HepG2 (cell line): ENCODE data around the gene ZFHX3. TPM values are rescaled to one million over a fixed set of nuclear protein-coding genes. Genes with fewer than 3 reads are reported as not detected.
A peak's percentile ranks its signal among the peaks of the same experiment; 100 is the strongest.

Source experiments
- ARNTL ChIP-seq: sonication (generic); formaldehyde crosslinking; IDR thresholded peaks from 2 replicates; pipeline ENCODE4 v1.4.0; 2020; ENCODE audit warnings: mild to moderate bottlenecking, missing genetic modification reagents
- ATM ChIP-seq: fragments of 450-650 bp; IDR thresholded peaks from 2 replicates; pipeline ENCODE4 v1.7.1; 2017; ENCODE audit warnings: mild to moderate bottlenecking, borderline replicate concordance
- BHLHE40 ChIP-seq: IDR thresholded peaks from 2 replicates; pipeline ENCODE4 v1.6.1; 2011; ENCODE audit warnings: low read length, improper control_type of control experiment
- DR1 ChIP-seq: sonication (generic); formaldehyde crosslinking; IDR thresholded peaks from 2 replicates; pipeline ENCODE4 v1.8.0; 2021; ENCODE audit warnings: mild to moderate bottlenecking, missing genetic modification reagents, inconsistent platforms
- KAT2B ChIP-seq: fragments of 150-350 bp; IDR thresholded peaks from 2 replicates; pipeline ENCODE4 v1.6.1; 2014; ENCODE audit warnings: low read depth, low read length, borderline replicate concordance
- LCORL ChIP-seq, 2 experiments: fragments of 450-650 bp in 1 of 2; sonication (generic) in 1 of 2; formaldehyde crosslinking in 1 of 2; IDR thresholded peaks; 2 replicates each; pipeline versions ENCODE4 v1.5.0 to v1.6.1; 2017 to 2020; ENCODE audit warnings: antibody characterized with exemption in 1 of 2, missing genetic modification reagents in 1 of 2
- MAFK ChIP-seq, 2 experiments: IDR thresholded peaks in 1 of 2; conservative IDR thresholded peaks in 1 of 2; 2 replicates each; pipeline ENCODE4 v1.6.1; 2011; ENCODE audit warnings: improper control_type of control experiment in 2 of 2, low read length in 2 of 2
- NFATC3 ChIP-seq: sonication (generic); formaldehyde crosslinking; IDR thresholded peaks from 2 replicates; pipeline ENCODE4 v1.5.1; 2020; ENCODE audit warnings: mild to moderate bottlenecking, missing genetic modification reagents
- REST ChIP-seq, 2 experiments: IDR thresholded peaks; 2 replicates each; pipeline ENCODE4 v1.6.1; 2011 to 2012; ENCODE audit warnings: low read length in 2 of 2, borderline replicate concordance in 1 of 2, low read depth in 1 of 2, mild to moderate bottlenecking in 1 of 2, moderate library complexity in 1 of 2
- TMF1 ChIP-seq: sonication (generic); formaldehyde crosslinking; IDR thresholded peaks from 2 replicates; pipeline ENCODE4 v1.8.1; 2022; ENCODE audit warnings: low read depth, missing genetic modification reagents
- ZNF142 ChIP-seq: sonication (generic); formaldehyde crosslinking; IDR thresholded peaks from 2 replicates; pipeline ENCODE4 v1.4.0; 2020; ENCODE audit warnings: missing genetic modification reagents
- ZNF256 ChIP-seq: sonication (generic); formaldehyde crosslinking; conservative IDR thresholded peaks from 2 replicates; pipeline ENCODE4 v1.4.0; 2020; ENCODE audit warnings: missing genetic modification reagents
- ZNF337 ChIP-seq: sonication (generic); formaldehyde crosslinking; IDR thresholded peaks from 2 replicates; pipeline ENCODE4 v1.5.1; 2020; ENCODE audit warnings: missing genetic modification reagents, low read depth, mild to moderate bottlenecking, borderline replicate concordance
- ZNF33A ChIP-seq: sonication (generic); formaldehyde crosslinking; IDR thresholded peaks from 2 replicates; pipeline ENCODE4 v1.5.1; 2020; ENCODE audit warnings: missing genetic modification reagents, mild to moderate bottlenecking, moderate library complexity, borderline replicate concordance
- ZNF724P ChIP-seq: sonication (generic); formaldehyde crosslinking; IDR thresholded peaks from 2 replicates; pipeline ENCODE4 v1.8.0; 2022; ENCODE audit warnings: missing genetic modification reagents, borderline replicate concordance
- polyA plus RNA-seq, 8 experiments: library from polyadenylated mRNA; depleted of rRNA in 3 of 8; stranded (reverse) in 7 of 8; unstranded in 1 of 8; fragments of >200 nt; fragmentation: Illumina TruSeq in 4 of 8; extraction: Trizol in 4 of 8; gene quantifications; 2 replicates each; pipeline versions ENCODE4 v1.2.1 to v1.2.3, GENCODE V29; 2011 to 2016; ENCODE audit warnings: low read depth in 4 of 8, missing spikeins in 1 of 8, mixed read lengths in 1 of 8; ENCODE audit not compliant: insufficient read depth in 1 of 8
- total RNA-seq, 5 experiments: library from RNA; depleted of rRNA; stranded (reverse); fragments of >200 nt; fragmentation: Illumina TruSeq; extraction: Trizol; gene quantifications; 2 replicates each; pipeline ENCODE4 v1.2.3, GENCODE V29; 2016; ENCODE audit warnings: low read depth in 1 of 5

Gene ZFHX3
- total and polyA plus RNA-seq, 2 of the 13 experiments (the other 11 are each of a cell fraction or from before 2014, with no cell fraction given): 5.0 to 6.0 TPM

- TF ChIP-seq REST (IDR thresholded peaks at IDR 0.05; ENCODE audit: borderline replicate concordance in 1 of 2, low read depth in 1 of 2, low read length in 2 of 2) (no peak), ATM (no peak), MAFK (conservative IDR thresholded peaks at IDR 0.05 in 1 of 2, IDR thresholded peaks at IDR 0.05 in 1 of 2; ENCODE audit: low read length in 2 of 2) (peak; percentile 46 to 53; a peak in 3 of 4 replicates), ARNTL (CRISPR knock-in tag) (no peak), ZNF33A (CRISPR knock-in tag) (no peak), ZNF142 (CRISPR knock-in tag) (no peak), BHLHE40 (no peak), ZNF256 (CRISPR knock-in tag) (no peak), KAT2B (peak; percentile 37; the same call in 1 of the 2 replicates), ZNF724P (CRISPR knock-in tag) (no peak), LCORL (IDR thresholded peaks at IDR 0.05) (no peak), LCORL (CRISPR knock-in tag; IDR thresholded peaks at IDR 0.05) (no peak), ZNF337 (CRISPR knock-in tag) (no peak), DR1 (CRISPR knock-in tag) (no peak), TMF1 (CRISPR knock-in tag) (no peak), NFATC3 (CRISPR knock-in tag) (no peak)
Measured at GRCh38 chr16:73056448-73056847, 8.5 kb upstream of the ZFHX3 start (continued).
